GM12872 (cell line): Measurements from ENCODE around the gene AUP1.

Source experiments
- TF ChIP-seq, protein P1 (sequence below): IDR thresholded peaks from 3 replicates; pipeline ENCODE4 v1.5.1; 2011; ENCODE audit warnings: low read depth, mild to moderate bottlenecking, low read length, moderate library complexity; ENCODE audit not compliant: insufficient read depth

Gene AUP1

DNA sequence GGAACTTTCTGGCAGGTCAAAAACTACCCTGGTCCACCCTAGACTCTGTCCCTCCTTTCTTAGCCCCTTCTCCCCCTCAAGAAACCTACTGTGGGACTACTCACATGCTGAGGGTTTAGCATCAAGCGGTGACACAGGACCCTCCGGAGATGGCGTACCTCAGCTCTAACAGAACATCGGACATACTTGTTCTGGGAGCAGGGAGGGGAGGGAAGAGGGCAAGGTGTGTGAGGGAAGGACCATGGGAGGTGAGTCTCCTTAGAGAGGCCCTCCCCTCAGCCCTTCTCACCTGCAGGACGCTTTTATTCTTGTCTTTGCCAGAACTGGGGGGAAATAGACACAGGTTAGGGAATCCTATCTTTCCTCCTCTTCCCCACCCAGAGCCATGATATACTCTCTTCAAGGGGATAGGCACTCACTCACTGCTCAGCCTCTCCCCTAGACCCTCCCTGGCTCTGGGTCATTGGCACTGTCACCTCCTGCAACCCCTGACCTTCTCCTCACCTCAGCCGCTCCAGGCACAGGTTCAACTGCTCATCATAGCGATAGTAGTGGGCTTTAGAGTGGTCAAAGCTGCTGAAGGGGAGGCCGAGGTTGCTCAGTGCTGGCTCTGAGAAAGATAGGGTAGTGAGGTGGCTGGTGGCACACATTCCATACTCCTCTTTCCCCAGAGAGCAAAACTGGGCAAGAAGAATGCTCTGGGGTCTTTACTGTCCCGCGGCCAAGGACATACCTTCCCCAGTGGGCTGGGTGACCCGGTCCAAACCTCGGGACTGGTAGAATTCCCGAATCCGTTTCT lies 23.9 kb downstream of the AUP1 start:
- TF ChIP-seq, protein P1, sequence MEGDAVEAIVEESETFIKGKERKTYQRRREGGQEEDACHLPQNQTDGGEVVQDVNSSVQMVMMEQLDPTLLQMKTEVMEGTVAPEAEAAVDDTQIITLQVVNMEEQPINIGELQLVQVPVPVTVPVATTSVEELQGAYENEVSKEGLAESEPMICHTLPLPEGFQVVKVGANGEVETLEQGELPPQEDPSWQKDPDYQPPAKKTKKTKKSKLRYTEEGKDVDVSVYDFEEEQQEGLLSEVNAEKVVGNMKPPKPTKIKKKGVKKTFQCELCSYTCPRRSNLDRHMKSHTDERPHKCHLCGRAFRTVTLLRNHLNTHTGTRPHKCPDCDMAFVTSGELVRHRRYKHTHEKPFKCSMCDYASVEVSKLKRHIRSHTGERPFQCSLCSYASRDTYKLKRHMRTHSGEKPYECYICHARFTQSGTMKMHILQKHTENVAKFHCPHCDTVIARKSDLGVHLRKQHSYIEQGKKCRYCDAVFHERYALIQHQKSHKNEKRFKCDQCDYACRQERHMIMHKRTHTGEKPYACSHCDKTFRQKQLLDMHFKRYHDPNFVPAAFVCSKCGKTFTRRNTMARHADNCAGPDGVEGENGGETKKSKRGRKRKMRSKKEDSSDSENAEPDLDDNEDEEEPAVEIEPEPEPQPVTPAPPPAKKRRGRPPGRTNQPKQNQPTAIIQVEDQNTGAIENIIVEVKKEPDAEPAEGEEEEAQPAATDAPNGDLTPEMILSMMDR, result no peak

DNA sequence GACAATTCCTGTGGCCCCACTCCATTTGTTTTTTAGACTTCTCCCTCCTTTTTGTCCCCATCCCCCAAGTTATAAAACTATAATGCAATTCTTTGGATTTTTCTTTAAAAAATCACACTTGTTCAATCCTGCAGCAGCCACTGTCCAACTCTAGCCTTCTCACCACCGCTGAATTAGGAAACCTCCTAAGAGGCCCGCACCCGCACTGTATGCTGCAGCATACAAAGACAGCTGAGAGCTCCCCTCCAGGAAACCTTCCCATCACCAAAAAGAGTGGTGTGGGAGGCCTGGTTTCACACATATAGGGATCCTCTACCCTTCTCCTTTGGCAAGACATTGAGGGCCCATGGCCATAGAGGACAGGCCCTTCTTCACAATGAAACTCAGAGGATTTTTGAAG lies 24.9 kb downstream of the AUP1 start:
- TF ChIP-seq, protein P1, result no peak

DNA sequence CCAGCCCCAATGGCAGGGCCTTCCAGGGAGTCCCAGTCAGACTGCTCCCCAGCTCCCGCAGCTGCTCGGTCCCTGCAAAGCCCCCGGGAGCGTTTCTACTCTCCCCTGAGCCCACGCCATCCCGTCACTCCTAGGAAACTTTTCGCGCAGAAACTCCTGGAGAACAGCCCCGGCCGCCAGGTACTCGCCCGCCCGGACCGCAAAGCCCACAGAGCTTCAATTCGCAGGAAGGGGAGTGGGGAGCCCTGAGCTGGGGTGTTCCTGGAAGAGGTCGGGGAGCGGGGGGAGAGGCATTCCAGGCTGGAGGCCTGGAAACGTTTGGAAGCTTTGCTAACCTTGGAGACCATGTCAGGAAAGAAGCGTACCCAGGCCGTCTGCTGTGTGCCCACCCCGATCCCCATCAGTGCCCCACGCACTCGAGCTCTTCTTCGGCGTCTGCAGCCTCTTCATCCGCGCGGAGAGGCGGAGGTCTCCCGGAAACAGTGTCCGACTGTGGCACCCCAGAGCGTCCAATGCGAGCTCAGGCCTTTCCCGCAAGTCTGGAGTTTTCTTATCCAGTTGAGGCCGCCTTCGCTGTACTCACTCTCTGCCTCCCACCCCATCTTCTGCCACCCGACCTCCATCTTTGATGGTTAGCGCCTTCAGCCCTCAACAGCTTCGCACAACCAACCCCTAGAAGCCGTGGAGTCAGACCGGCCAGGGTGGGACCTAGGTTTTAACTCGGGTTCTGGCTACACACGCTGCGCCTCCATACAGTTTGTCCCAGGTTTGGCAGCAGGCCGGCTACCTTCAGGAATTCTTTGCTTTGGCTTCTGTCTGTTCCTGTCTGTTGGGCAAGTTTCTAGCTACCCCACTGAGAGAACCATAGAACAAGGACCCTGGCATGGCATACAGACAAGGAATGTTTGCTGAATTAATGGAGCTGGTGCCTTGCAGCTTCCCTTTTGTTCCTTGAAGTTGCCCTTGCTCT lies 25.7 kb downstream of the AUP1 start:
- TF ChIP-seq, protein P1, result no peak

DNA sequence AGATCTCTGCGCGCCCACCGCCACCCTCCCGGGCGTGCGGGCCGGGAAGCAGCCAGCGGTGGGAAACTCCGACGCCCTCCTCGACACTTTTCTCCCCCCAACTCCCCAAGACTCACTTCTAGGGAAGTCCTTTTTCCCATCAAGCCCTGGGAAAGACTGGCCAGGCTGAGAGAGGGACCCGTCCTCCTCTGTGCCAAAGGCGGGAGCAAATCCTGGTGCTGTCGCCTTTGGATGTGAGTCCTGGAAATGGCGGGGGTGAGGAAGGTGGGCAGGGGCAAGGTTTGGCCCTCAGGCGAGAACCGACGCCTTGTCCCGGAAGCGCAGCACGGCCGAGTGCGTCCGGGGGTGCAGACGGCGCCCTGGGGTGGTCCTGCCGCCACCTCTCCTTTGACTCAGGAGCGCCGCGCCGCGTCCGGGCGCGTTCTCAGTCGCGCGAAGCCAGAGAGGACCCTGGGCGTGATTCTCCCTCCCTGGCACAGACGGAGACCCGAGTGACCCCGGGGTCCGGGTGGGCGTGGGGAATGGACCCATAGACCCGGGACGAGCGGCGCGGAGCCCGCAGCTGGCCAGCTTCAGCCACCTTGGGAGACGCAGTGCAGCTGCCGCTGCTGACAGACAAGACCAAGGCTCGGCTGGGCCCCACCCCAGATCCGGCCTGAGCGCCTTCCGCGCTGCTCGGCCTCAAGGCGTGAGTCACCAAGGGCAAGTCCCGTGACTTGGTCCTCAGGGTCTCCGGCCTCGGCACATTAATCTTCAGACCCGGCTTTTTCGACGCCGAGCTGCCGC lies 26.6 kb downstream of the AUP1 start:
- TF ChIP-seq, protein P1, result peak; percentile 60

DNA sequence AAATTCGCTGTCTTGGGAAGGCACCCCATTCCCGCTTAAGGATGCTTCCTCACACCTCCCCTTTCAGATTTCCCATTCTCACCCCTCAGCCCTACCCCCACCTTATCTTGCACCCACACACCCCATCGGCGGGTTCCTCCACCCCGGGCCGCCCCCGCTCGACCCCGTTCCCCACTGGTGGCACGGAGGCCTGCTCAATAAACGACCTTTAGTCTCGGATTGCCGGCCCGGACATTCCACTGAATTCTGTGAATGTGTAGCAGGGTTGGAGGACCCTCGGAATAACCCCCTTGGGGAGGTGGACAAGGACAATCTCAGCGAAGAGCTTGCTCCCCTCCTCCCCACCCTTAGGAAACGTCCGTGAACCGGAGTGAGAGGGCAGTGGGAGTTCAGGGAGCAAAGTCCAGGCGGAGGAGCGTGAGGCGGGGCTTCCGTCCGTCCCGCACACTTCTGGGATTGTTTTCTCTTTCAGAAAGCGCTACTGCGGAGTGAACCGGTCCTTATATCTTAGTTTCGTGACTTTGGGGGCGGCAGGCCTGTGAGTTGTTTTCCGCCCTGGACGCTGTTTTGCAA lies 27.3 kb downstream of the AUP1 start:
- TF ChIP-seq, protein P1, result no peak

DNA sequence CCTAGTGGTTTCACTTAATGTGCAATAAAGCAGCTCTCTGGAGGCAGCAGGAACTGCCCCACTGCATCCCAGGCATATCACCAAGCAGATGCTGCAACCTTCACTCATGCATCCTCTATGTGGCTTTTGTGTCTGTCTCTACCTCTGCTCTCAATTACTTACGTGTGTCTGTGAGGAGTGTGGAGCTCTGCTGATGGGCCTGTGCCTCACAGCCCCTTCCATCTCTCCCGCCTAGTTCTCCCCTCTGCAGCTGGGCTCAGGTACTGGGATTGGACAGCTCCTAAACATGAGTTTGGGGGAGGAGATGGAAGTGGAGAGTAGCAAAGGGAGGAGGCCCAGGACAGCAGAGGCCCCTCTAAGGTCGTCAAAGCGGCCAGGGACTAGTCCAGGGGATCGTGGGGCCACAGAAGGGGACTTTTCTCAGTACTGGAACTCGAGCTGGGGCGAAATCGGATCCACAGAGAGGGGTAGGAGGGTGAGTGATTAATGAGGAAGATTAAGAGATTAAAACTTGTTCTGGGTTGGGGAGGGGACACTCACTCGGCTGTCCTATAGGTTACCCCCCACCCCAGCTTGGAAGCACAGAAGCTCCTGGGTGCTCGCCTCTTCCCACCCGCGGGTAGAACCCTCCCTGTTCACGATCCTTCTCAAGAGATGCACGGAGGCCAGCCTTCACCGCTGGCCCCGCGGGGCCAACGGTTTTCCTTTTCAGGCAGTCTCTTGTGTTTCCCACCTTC lies 28.0 kb downstream of the AUP1 start:
- TF ChIP-seq, protein P1, result no peak
